Calu3 (cell line): ENCODE measurements around the gene ZMYND10. TPM values are rescaled to one million over a fixed set of nuclear protein-coding genes. Genes with fewer than 3 reads are reported as not detected.
A peak's percentile ranks its signal among the peaks of the same experiment; 100 is the strongest.

Experiments used
- BruUV-seq: library from RNA; stranded (reverse); fragments of 400-500 nt; replicated peaks from 2 replicates; lab custom pipeline; 2021; lab: Mats Ljungman, UMichigan
- CTCF ChIA-PET: fragments of 300-600 bp; sonication (Branson Sonifier 250); formaldehyde crosslinking; loops from one replicate; lab custom pipeline; 2022; ENCODE audit warnings: antibody characterized with exemption; lab: Charles Lee
- DNase-seq: peaks from one replicate; pipeline ENCODE4 v3.0.0; 2022
- H3K27ac Mint-ChIP-seq: one replicate; pipeline ENCODE4 v1.8.0; 2022; ENCODE audit warnings: mixed read lengths; ENCODE audit not compliant: unreplicated experiment
- H3K27me3 Mint-ChIP-seq: one replicate; pipeline ENCODE4 v1.8.0; 2022; ENCODE audit warnings: mixed read lengths; ENCODE audit not compliant: unreplicated experiment
- H3K36me3 Mint-ChIP-seq: one replicate; pipeline ENCODE4 v1.8.0; 2022; ENCODE audit warnings: mild to moderate bottlenecking, moderate library complexity, mixed read lengths; ENCODE audit not compliant: insufficient read depth, unreplicated experiment
- H3K4me1 Mint-ChIP-seq: one replicate; pipeline ENCODE4 v1.8.0; 2022; ENCODE audit warnings: mild to moderate bottlenecking, low read depth, mixed read lengths; ENCODE audit not compliant: unreplicated experiment
- H3K4me3 Mint-ChIP-seq: one replicate; pipeline ENCODE4 v1.8.0; 2022; ENCODE audit warnings: mild to moderate bottlenecking, low read depth, moderate library complexity, mixed read lengths; ENCODE audit not compliant: unreplicated experiment
- H3K9me3 Mint-ChIP-seq: one replicate; pipeline ENCODE4 v1.8.0; 2022; ENCODE audit warnings: low read depth, mixed read lengths; ENCODE audit not compliant: unreplicated experiment
- intact Hi-C: fragments of 100-400 bp; cut with micrococcal nuclease; formaldehyde crosslinking; loops from one replicate; pipeline ENCODE4 v1.10.0; 2022; ENCODE audit not compliant: unreplicated experiment
- total RNA-seq: library from RNA; stranded (reverse); gene quantifications from 2 replicates; pipeline ENCODE4 v1.2.3, GENCODE V29; 2022
- TF ChIP-seq, protein P1 (sequence below): fragments of 200-600 bp; IDR thresholded peaks from one replicate; pipeline ENCODE4 v1.8.0; 2022; ENCODE audit warnings: antibody characterized with exemption; ENCODE audit not compliant: unreplicated experiment

The ZMYND10 gene
- total RNA-seq, 1 experiment from 2014 or later, result 0.71 TPM

DNA sequence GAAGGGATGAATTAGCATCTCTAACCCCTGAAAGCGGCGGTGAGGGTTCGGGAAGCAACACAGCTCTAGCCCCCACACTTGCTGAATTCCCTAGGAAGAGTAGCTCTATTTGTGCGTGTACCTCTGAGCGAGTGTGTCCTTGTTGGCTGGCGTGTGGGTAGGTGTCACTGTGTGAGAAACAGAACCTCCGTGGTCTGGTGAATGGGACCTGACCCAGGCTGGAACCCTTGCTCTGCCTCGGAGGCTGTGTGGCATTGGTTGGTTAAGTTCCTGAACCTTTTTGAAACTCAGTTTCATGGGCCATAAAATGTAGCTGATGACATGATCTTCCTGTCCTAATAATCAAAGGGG, 14.2 kb upstream of the ZMYND10 start:
- Mint-ChIP-seq H3K27me3 (peaks cover 16% of the 10 kb centered on the region), H3K4me3 (peak overlapping the region; percentile 96), H3K4me1 (peaks cover 10% of the 10 kb centered on the region), H3K36me3 (peaks cover 20% of the 10 kb centered on the region), H3K27ac (peak overlapping the region; percentile 92), H3K9me3 (no peaks in the 10 kb centered on the region)
- TF ChIP-seq, protein P1, sequence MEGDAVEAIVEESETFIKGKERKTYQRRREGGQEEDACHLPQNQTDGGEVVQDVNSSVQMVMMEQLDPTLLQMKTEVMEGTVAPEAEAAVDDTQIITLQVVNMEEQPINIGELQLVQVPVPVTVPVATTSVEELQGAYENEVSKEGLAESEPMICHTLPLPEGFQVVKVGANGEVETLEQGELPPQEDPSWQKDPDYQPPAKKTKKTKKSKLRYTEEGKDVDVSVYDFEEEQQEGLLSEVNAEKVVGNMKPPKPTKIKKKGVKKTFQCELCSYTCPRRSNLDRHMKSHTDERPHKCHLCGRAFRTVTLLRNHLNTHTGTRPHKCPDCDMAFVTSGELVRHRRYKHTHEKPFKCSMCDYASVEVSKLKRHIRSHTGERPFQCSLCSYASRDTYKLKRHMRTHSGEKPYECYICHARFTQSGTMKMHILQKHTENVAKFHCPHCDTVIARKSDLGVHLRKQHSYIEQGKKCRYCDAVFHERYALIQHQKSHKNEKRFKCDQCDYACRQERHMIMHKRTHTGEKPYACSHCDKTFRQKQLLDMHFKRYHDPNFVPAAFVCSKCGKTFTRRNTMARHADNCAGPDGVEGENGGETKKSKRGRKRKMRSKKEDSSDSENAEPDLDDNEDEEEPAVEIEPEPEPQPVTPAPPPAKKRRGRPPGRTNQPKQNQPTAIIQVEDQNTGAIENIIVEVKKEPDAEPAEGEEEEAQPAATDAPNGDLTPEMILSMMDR, result no peak
- BruUV-seq, result no TSS peak
- DNase-seq, result no peak
- intact Hi-C loops, result no loop called here
- CTCF ChIA-PET, result no interaction called here

DNA sequence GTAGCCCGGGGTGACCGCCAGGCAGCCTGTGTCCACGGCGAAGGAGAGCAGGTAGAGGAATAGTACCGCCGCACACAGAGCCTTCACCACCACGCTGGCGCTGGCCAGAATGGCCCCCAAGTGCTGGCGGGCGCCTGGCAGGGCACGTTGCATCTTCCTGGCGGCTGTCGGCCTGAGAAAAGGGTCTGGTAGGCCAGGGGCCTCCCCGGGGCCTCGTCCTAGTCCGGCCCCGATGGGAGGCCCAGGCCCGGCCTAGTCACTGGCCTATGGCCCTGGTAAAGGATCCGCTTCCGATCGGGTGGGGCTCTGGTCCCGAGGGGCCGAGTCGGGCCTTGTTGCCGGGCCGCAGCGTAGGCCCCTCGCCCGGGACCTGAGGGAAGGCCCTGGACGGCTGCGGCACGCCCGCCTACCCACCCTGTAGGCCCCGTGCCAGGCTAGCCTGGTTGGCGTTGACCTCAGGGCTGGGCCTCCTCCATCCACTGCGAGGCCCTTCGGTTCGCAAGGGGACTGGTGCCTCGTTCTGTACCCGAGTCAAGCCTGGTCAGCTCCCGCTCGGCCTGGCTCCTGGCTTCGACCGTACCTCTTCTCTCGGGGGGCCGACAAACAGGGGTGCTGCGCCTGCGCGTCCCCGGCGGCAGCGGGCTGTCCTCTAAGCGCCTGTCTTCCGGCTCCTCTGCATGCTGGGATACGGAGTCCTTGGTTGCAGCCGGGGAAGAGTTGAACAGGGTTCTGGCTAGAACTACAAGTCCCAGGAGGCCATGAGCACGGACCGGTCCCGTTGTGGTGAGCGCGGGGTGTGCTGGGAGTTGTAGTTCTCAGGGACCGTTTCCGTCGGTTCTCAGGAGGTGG, 13.6 kb upstream of the ZMYND10 start, which contains the start of gene TMEM115:
Gene TMEM115, minus strand, starts transcription at position 611 of the 849 bp plus-strand sequence. Its CDS starts 458 bp downstream, at position 153.
- CTCF ChIA-PET, result no interaction called here
- H3K4me3 Mint-ChIP-seq, result peak within 1 kb of the TSS; percentile 96
- peak within 1 kb of the TSS; percentile 92 for H3K27ac Mint-ChIP-seq
- peaks cover 15% of the 10 kb centered on the region for H3K27me3 Mint-ChIP-seq
- peaks cover 10% of the 10 kb centered on the region for H3K4me1 Mint-ChIP-seq
- BruUV-seq, result no TSS peak
- no peaks in the 10 kb centered on the region for H3K9me3 Mint-ChIP-seq
- TF ChIP-seq, protein P1, result no peak
- intact Hi-C loops, result no loop called here
- DNase-seq, result peak; percentile 94
- peaks cover 25% of the 10 kb centered on the region for H3K36me3 Mint-ChIP-seq

DNA sequence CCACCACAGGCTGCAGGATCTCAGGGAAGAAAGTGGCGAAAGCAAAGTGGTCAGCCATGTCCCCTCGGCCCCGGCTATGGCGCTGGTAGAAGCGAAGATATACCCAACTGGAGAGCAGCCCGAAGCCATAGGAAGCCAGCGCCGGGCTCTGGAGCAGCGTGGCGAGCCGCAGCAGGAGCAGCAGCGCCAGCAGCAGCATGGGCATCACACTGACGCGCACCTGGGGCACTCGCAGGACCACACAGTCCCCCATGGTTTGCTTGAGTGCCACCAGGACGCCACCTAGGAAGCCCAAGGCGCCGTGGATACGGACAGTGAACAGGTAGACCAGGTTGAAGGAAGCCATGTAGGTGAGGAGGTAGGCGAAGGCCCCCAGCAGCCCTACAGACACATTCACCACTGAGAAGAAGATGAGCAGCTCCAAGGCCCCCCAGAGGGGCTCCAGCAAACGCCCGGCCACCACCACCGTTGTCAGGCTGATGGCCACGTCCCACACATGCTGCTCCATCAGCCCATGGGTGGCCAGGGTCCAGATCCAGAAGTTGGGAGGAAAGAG, 12.9 kb upstream of the ZMYND10 start:
- Mint-ChIP-seq H3K36me3 (peaks cover 28% of the 10 kb centered on the region), H3K27me3 (peaks cover 8% of the 10 kb centered on the region), H3K27ac (peak overlapping the region; percentile 89), H3K9me3 (no peaks in the 10 kb centered on the region), H3K4me3 (peak overlapping the region; percentile 96), H3K4me1 (peaks cover 10% of the 10 kb centered on the region)
- BruUV-seq, result no TSS peak
- intact Hi-C loops, result no loop called here
- CTCF ChIA-PET, result no interaction called here
- DNase-seq, result no peak
- TF ChIP-seq, protein P1, result no peak

DNA sequence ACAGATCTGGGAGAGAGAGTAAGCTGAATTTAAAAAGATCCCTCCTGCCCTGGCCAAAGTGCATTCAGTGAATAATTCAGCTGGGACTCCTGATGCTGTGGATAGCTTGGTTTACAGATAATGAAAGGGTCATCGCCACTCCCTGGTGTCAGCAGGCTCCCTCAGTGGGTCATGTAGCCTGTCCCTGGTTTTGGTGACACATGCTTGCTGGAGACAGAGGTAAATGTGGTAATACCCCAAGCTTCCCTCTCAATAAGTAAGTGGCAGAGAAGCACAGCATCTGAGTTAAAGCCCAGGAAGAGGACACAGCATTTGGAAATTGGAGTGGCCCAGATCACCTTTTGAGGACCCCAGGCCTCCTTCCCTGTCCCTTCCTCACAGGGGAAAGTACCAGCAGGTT, 11.9 kb upstream of the ZMYND10 start:
- CTCF ChIA-PET, result no interaction called here
- no TSS peak for BruUV-seq

More for the DNA sequence above, 11.9 kb upstream of the ZMYND10 start:
- Mint-ChIP-seq H3K4me1 (peaks cover 10% of the 10 kb centered on the region), H3K27me3 (no peaks in the 10 kb centered on the region), H3K9me3 (no peaks in the 10 kb centered on the region), H3K36me3 (peaks cover 28% of the 10 kb centered on the region), H3K27ac (no peak overlapping the region), H3K4me3 (peak overlapping the region; percentile 96)
- intact Hi-C loops, result no loop called here
- TF ChIP-seq, protein P1, result no peak
- no peak for DNase-seq
